Left renal pelvis (tissue), 4 donors: ENCODE data around the gene CERS6. TPM values are rescaled to one million over a fixed set of nuclear protein-coding genes. Genes with fewer than 3 reads are reported as not detected.
"Not testable (repeated sequence)": the region's sequence is repeated elsewhere in the genome, so short reads cannot be mapped to it uniquely, and the experiment has no call there.

Source experiments
- DNase-seq, 4 donors: peaks; one replicate each; pipeline ENCODE4 v3.0.0-alpha.2; 2013; ENCODE audit warnings: low read depth in 4 of 4, low spot score in 3 of 4
- polyA plus RNA-seq, 4 donors: library from polyadenylated mRNA; unstranded; fragments of 120-200 nt; gene quantifications; one replicate each; pipeline ENCODE4 v1.2.1, GENCODE V29; 2013; ENCODE audit not compliant: insufficient read length in 4 of 4

Gene CERS6
- polyA plus RNA-seq, 4 donors = 42.3 to 63.7 (median 54.4) TPM

DNA sequence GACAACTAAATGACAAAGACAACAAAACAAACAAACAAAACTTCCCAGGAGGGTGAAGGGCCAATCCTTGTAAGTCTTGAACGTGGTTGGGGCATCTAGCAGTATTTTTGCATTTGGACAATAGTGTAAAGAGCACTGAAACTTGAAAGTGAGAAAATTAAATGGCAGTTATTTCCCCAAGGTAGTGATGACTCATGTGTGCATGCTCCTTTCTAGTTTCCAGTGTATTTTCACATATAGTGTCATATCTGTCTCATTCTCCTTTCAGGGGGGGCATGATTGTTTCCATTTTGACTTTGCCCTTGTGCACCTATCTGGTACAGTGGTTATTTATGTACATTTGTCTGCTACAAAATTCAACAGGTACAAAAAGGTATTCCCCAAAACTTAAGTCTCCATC, 39.5 kb downstream of the CERS6 start:
- no peak for DNase-seq

DNA sequence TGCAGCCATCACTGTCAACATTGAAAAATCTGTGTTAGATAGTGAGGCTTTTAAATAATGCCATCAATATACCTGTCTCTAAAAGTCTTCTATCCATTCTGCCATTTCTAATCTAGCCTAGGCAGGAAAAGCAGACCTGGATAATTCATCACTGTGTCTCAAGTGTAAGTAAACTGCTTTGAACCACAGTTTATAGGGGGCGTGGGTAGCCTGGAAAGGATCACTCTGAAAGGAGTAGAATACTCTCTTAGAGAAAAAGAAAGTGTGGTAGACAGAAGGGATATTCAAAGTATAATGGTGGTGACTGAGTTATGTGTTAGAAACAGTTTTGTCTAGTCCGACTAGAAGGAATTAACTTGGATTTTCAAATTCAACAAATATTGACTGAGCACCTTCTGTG, 40.8 kb downstream of the CERS6 start:
- no peak for DNase-seq

DNA sequence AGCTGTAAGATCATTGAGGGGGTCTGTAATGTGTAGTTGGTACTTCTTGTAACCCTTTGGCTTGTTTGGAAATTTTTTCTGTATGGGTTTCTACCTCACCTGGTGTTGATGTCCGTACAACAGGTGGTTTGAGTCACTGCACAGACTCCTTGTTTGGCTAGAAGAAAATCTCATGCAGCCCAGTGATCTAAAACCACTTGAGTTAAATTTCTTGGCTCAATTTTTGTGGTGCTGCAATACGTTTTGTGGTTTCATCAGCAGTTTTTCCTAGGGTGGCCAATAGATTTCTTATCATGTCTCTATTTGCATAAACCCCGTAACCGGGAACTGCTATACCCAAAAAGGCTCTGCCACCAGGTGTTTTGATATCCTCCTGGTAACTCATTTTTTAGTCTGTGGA, 43.4 kb downstream of the CERS6 start:
- no peak for DNase-seq

GRCh38 chr2:168500516-168500915, 44.4 kb downstream of the CERS6 start:
- DNase-seq = no peak

GRCh38 chr2:168501466-168502065, 45.5 kb downstream of the CERS6 start:
- no peak for DNase-seq

DNA sequence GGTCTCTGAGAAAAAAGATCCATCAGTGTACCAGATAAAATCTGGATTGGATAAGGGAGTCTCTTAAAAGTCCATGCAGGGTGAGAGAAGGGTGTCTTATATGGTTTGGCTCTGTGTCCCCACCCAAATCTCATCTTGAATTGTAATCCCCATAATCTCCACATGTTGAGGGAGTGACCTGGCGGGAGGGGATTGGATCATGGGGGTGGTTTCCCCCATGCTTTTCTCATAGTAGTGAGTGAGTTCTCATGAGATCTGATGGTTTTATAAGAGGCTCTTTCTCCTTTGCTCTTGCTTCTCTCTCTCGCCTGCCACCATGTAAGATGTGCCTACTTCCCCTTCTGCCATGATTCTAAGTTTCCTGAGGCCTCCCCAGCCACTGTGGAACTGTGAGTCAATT, 46.8 kb downstream of the CERS6 start:
- not testable (repeated sequence) for DNase-seq

GRCh38 chr2:168503901-168504300, 47.8 kb downstream of the CERS6 start:
- DNase-seq = no peak

DNA sequence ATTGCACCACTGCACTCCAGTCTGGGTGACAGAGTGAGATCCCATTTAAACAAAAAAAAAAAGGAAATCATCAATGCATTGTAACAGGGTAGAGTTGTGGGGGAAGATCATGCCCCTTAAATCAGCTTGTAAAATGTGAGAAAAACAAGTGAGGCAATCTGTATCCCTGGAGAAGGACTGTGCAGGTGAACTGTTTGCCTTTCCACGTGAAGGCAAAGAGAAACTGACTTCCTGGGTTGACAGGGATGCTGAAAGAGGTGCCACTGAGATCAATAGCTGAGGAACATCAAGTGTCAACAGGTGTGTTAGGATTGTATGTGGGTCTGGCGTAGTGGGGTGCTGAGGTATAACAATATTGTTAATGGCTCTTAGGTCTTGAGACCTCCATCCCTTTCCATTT, 48.3 kb downstream of the CERS6 start:
- no peak for DNase-seq

DNA sequence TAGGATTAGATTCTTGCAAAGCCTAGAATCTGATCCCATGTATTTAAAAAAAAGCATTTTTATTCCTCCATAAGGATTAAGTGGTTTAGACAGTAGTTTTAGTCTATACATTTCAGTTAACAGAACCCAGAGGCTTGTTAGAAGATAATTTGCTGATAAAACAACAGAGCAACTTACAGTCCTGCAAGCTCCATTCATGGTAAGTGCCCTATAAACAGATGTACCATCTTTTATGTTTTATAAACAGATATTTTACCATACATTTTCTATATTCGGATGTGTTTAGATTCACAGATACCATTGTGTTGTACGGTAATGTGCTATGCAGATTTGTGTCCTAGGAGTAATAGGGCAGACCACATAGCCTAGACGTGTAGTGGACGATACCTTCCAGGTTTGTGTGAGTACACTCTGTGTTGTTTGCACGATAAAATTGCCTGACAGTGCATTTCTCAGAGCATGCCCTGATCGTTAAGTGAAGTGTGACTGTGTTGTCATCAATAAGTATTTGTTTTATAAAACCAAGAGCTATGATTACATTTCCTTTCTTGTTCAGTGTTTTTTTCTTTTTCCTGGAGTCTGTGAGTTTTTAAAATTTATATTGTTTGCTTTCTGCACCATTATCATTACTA, 54.2 kb downstream of the CERS6 start:
- DNase-seq = no peak

DNA sequence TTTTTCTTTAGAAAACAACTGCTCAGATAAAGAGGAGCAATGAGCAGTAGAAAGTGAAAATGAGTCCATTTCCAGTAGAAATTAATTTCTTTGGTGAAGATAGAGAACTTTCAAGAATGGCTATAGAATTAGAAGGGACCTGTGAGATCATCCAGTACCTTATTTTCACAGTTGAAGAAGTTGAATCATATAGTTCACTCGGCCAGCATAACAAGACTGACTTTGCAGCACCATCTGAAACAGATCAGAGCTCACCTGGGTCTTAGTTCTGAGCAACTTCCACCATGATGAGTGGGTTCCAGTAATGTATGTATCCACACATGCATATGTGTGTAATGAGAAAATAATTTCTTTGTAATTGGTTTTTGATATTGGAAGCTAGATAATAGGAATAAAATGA, 58.6 kb downstream of the CERS6 start:
- no peak for DNase-seq

GRCh38 chr2:168515502-168515901, 59.4 kb downstream of the CERS6 start:
- no peak for DNase-seq

- no peak for DNase-seq
Measured at GRCh38 chr2:168517816-168518215, 61.7 kb downstream of the CERS6 start.

- DNase-seq = no peak
Measured at GRCh38 chr2:168518555-168519066, 62.5 kb downstream of the CERS6 start.

- no peak for DNase-seq
Measured at GRCh38 chr2:168519534-168520308, 63.6 kb downstream of the CERS6 start.

GRCh38 chr2:168521053-168521741, 65.1 kb downstream of the CERS6 start:
- DNase-seq = peak in 2 of 4 donors; percentile 33 to 35

- DNase-seq = no peak
Measured at GRCh38 chr2:168522446-168522845, 66.4 kb downstream of the CERS6 start.

- DNase-seq = no peak
Measured at GRCh38 chr2:168524005-168524404, 67.9 kb downstream of the CERS6 start.

DNA sequence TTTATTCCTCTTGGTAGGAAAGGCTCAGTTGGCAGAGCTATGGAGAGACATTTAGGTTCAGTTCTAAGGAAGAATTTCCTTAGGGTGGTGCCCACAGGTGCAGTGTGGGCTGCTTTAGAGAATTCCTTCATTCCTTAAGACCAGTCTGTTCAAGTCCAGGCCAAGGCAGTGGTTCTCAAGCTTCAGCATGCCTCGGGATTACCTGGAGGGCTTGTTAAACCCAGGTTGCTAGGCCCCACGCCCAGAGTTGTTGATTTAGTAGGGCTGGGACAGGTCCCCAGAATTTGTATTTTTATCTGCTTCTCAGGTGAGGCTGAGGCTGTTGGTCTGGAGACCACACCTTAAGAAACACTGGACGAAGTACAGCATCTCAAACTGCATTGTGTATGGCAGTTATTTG, 68.9 kb downstream of the CERS6 start:
- no peak for DNase-seq

DNA sequence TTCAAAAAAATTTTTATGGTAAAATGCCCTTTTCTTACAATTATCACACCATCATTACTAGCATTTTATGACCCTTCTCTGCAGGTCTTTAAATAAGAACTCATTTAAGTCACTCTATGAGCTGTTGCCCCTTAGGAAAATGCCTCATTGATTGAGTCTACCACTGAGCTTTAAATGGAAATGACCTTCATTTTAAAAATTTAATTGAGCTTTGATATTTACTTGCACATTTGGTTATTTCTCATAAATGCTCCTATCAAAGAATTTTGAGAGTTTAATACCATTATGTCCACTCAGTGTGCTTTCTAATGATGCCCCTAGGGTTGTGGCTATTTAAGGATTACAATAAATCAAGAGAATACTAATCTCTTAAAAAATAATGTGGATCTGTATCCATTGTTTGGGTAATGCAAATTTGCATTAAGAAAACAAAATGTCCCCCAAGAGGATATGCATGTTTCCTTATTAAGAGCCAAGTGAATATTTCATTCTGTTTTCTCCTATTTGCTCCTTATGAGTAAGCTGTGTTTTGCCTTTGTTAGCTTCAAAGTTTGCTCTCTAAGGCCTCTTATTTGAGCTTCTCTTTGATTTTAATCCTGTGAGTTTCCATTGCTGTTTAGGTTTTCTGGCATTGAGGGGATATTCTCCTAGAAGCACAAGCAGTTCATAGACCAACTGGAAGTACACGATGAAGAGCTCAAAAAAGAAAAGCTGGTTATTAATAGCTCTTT, 69.8 kb downstream of the CERS6 start:
- DNase-seq = no peak

DNA sequence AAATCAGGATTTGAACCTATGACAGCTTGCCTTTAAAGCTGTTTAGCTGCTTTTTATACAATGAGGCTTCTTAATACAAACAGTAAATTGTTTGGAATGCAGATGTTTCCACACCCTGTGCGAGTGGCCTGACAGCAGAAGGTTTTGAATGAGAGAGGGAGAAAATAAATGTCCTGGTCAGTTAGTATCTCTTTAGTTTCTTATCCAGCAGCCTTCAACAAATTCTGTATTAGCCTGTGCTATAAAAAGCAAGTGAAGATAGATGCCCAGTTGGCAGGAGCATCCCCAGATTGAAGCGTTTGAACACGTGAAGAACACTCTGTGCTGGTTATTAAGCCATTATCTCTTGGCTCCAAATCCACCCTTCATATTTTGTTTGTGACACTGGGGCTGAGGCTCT, 70.6 kb downstream of the CERS6 start:
- DNase-seq = no peak

DNA sequence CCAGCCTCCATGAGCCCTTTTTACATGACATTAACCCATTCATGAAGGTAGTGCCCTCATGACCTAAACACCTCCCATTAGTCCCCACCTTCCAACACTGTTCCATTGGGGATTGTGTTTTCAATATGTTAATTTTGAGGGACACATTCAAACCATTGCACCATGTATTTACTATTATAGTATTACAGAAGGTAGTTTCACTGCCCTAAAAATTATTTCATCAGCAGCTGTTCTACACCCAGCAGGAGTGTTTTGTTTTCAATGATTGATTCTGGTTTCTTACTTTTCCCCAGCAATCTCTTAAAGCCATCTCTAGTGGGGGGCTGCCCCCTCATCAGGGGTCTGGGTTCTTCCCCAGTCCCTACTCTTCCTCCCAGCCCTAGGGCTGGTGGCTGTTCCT, 71.9 kb downstream of the CERS6 start:
- no peak for DNase-seq
